HG03520 (cell line): ENCODE measurements around the gene EXT2.

Experiments used
- ATAC-seq: cut with Tn5 transposase; IDR thresholded peaks from one replicate; pipeline ENCODE4 v1.9.1; 2021; ENCODE audit warnings: mild to moderate bottlenecking, moderate library complexity; ENCODE audit not compliant: unreplicated experiment

Gene EXT2

DNA sequence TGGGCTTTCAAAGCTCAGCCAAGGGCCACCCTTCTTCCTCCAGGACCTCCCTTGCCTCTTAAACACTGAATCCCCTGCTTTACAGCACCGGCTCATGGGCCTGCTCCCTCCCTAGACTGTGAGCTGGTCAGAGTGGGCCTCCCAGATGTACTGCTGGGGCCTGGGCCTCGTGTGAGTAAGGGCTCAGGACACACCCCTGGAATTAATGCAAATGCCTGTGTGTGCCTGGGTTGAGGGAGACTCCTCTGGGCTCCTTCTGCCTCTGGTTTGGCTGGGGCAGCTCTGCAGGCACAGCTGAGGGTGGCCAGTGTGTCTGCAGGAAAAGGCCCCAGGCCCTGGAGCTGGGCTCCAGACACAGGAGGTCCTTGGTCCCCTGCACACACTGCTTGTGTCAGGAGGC is 190.3 kb downstream of the EXT2 start:
- ATAC-seq, result no peak

DNA sequence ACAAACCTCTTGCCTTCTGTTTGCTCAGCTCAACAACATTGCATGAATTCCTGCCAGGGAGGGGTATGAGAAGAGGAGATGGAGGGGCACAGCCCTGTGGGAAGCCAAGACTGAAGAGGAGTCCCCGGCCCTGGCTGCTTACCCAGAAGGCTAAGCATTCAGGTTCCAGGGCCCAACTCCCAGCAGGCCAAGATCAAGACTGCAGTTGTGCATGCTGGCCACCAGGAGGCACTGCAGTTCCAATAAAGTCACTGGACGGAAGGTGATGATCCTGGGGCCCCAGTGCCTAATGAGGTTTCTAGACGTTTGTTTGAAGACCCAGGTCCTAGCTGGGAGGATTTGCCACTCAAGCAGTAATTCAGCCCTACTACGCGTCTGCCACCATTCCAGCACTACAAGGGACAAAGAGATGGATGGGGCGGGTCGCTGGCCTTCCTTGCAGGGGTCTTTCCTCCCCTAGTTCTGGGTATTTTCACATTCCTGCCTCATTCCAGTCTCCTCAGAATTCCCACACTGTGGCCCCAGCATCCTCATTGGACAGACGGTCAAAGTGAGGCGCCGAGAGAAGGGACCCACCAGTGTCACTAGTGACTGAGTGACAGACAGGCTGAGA is 190.9 kb downstream of the EXT2 start:
- peak; percentile 63 for ATAC-seq

DNA sequence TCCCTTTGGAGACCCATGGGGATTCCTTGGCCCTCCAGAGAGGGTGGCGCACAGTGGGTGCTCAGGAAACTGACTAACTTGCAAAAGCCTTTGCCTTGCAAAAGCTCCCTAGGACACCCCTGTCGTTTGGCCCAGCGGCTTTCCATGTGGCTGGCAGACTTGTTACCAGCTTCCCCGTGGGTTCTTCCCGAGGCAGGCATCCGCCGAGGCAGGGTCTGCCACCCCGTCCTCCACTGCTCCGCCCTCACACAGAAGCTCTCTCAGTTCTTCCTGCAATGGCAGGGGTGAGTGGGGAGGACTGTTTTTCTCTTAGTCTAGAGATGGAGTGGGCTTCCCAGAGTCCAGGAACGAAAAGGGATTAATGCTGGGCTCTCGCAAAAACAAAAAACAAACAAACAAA is 191.4 kb downstream of the EXT2 start:
- ATAC-seq, result no peak

DNA sequence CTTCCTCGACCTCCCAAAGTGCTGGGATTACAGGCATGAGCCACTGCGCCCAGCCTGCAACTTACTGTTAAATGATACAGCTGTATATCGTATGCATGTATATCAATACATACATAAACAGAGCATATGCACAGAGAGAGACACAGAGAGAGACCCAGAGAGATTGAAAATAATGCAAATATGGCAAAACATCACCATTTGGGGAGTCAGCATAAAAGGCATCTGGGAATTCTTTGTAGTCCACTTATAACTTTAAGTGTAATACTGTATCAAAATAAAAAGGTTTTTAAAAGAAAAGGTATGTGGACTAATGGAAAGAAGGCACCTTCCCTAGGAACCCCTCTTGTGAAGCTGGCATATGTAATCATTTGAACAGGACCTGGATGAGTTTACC is 192.7 kb downstream of the EXT2 start:
- no peak for ATAC-seq

DNA sequence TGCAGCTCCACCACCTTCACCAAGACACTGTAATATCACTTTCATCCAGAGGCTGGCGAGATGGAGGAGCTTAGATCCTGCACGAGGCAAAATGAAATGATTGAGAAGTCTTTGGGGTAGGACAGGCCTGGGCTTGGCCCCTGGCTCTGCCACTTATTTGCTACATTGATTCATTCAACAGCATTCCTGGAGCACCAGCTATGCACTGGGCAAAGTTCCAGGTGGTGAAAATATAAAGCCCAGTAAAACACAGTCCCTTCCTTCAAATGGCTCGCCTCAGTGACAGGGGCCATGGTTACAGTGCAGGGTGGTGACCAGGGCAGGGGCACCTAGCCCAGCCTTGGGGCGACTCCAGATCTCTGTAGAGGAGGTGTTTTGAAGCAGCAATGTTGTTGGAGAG is 194.7 kb downstream of the EXT2 start:
- ATAC-seq, result no peak
